ENCODE data around the gene PPIP5K2.
A peak's percentile ranks its signal among the peaks of the same experiment; 100 is the strongest.

Gene PPIP5K2

GRCh38 chr5:103110403-103110802 is 9.7 kb upstream of the PPIP5K2 start:
- H3K27ac ChIP-seq, result no peak overlapping the region
- TF ChIP-seq CTCF (conservative IDR thresholded peaks at IDR 0.05), result no peak

- no peak for TF ChIP-seq CTCF (conservative IDR thresholded peaks at IDR 0.05)
- H3K27ac ChIP-seq, result no peak overlapping the region
Measured at GRCh38 chr5:103111468-103111867, 8.6 kb upstream of the PPIP5K2 start.

- no peak for TF ChIP-seq CTCF (conservative IDR thresholded peaks at IDR 0.05)
- H3K27ac ChIP-seq, result no peak overlapping the region
Measured at GRCh38 chr5:103112910-103113309, 7.2 kb upstream of the PPIP5K2 start.

GRCh38 chr5:103114440-103114839 is 5.7 kb upstream of the PPIP5K2 start:
- TF ChIP-seq CTCF (conservative IDR thresholded peaks at IDR 0.05), result no peak
- H3K27ac ChIP-seq, result no peak overlapping the region

GRCh38 chr5:103117471-103117991 is 2.6 kb upstream of the PPIP5K2 start:
- no peak for TF ChIP-seq CTCF (conservative IDR thresholded peaks at IDR 0.05)

GRCh38 chr5:103119070-103119764 is 884 bp upstream of the PPIP5K2 start:
- no peak for TF ChIP-seq CTCF (conservative IDR thresholded peaks at IDR 0.05)
- H3K27ac ChIP-seq, result peak overlapping the region; percentile 94

More at GRCh38 chr5:103117471-103117991, 2.6 kb upstream of the PPIP5K2 start:
- no peak overlapping the region for H3K27ac ChIP-seq

GRCh38 chr5:103120607-103121200 is 603 bp downstream of the PPIP5K2 start:
- peak overlapping the region; percentile 94 for H3K27ac ChIP-seq
- TF ChIP-seq CTCF (conservative IDR thresholded peaks at IDR 0.05), result no peak

Measured in VCaP (cell line).